ENCODE results near the gene PNO1.

DNA sequence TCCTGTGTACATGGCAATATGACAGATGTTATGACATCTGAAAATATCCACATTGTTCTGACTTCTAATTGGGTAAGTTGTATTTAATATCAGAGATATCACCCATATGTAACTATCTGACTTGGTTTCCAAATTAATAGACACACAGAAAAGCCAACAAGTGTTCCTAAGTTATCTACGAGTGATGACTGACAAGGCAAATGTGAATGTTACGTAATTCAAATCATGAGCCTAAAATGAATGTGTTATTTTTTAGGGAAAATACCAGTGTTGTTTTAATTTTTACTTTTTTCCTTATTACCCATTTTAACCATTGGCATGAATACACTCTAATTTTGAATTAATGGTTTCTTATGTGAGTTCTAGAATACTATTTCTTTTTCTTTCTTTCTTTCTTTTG, 15.8 kb upstream of the PNO1 start:
- TF ChIP-seq ZNF384 (IDR thresholded peaks at IDR 0.05) (no peak), SUZ12 (IDR thresholded peaks at IDR 0.05) (no peak), TARDBP (IDR thresholded peaks at IDR 0.05) (no peak), FOXA1 (IDR thresholded peaks at IDR 0.05) (no peak), FOXK2 (IDR thresholded peaks at IDR 0.05) (no peak), ELF4 (IDR thresholded peaks at IDR 0.05) (no peak), FOXM1 (IDR thresholded peaks at IDR 0.05; ENCODE audit: borderline replicate concordance) (no peak), L3MBTL2 (conservative IDR thresholded peaks at IDR 0.05) (no peak), ARNT (IDR thresholded peaks at IDR 0.05) (no peak), SP1 (IDR thresholded peaks at IDR 0.05) (no peak), CTBP1 (IDR thresholded peaks at IDR 0.05; ENCODE audit: borderline replicate concordance) (no peak)
- TF ChIP-seq, protein P1, sequence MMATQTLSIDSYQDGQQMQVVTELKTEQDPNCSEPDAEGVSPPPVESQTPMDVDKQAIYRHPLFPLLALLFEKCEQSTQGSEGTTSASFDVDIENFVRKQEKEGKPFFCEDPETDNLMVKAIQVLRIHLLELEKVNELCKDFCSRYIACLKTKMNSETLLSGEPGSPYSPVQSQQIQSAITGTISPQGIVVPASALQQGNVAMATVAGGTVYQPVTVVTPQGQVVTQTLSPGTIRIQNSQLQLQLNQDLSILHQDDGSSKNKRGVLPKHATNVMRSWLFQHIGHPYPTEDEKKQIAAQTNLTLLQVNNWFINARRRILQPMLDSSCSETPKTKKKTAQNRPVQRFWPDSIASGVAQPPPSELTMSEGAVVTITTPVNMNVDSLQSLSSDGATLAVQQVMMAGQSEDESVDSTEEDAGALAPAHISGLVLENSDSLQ (IDR thresholded peaks at IDR 0.05): no peak
